Activated T-helper 1 cell treated with Interleukin-2 at 50 U/mL for 16 hours (primary cell): ENCODE measurements around the gene RBM18.

Experiments used
- DNase-seq: peaks from one replicate; pipeline ENCODE4 v3.0.0-alpha.2; 2020; ENCODE audit warnings: low read depth

The RBM18 gene

DNA sequence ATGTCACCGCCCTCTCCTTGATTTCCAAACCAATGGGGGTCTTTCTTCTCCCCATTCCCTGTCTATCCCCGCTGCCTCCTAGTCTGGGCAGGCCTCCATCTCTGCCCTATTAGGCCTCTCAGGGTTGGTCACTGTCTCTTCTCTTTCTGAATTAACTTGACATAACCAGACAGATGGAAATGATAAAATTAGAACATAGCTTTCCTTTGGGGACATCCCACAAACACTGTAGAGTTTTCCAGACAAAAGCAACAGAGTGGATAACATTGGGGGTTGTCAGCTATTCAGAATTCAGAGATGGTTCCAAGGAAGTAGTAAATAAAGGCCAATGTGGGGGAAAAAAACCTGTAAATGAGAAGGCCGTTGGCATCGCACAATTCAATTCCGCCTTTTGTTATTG, 60.6 kb downstream of the RBM18 start:
- DNase-seq = no peak

DNA sequence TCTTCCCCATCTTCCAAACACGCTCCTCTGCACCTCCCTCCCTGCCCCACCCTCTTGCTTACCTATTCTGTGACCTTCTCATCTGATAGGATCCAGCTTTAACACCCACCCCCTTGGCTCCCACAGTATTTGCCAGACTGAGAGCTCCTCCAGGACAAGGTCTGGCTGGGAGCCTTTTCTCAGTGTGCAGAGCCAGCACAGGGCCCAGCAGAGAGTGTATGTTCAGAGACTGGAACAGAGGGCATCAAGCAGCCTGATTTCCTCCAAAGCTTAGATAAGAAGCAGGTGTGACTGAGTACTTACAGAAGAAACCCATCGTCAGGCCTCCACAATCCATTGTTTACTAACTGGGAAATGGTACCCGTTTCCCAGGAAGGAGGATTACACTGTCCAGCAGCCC, 62.5 kb downstream of the RBM18 start:
- DNase-seq = no peak

DNA sequence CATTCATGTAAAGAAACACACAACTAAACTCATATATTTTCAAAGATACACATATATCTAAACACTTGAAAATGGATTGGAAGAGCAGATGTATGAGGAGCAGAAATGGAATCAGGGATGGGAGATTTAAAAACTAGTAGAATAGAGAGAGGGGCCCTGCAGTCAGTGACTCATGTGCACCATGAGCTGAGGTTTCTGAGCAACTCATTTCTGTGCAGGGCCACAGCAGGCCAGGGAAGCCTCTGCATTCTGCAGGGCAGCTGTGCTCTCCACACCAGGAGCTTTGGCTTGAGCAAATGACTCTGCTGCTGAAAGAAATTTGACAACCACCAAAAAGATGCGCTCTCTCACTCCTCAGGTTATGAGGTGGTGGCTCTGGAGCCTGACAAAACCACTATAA, 63.0 kb downstream of the RBM18 start:
- DNase-seq = no peak

DNA sequence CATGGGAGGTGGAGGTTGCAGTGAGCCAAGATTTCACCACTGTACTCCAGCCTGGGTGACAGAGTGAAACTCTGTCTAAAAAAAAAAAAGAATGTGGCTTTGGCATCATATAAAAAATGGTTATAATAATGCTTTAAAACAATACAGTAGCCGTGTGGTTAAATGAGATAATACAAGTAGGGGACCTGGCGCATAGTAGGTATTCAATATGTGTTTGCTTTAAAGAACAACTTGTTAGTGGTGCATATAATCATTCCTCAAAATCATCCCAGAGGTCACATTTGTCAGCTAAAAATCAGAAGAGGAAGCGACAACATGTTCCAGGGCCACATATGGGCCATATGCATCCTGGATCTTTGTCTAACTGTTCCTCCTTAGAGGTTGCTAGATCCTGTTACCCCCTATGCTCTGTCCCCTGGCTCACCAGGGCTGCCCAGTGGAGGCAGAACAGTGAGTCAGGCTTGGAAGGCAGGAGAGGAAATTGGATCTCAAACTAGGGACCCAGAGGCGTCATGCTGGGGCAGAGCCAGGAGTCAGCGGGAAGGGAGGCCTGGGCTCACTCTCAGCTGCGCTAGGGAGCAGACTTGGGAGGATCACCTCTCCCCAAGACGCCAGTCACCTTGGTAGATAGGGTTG, 63.6 kb downstream of the RBM18 start:
- no peak for DNase-seq

DNA sequence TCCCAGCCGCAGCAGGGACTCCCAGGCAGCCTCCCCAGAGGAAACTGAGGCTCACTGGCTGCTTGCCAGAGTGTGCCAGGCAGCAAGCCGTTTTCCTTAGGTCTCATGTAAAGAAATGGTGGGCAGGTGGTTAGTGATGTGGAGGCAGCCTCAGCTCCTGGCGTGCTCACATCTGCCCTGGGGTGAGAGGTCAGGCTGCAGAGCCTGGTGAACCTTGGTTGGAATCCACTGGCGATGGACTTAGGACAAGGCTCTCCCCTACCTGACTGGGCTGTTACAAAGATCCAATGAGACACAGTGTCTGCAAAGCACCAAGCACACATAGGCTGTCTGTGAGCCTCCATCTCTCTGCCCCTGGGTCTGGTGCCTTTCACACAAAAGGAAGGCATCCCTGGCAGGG, 66.8 kb downstream of the RBM18 start:
- no peak for DNase-seq

DNA sequence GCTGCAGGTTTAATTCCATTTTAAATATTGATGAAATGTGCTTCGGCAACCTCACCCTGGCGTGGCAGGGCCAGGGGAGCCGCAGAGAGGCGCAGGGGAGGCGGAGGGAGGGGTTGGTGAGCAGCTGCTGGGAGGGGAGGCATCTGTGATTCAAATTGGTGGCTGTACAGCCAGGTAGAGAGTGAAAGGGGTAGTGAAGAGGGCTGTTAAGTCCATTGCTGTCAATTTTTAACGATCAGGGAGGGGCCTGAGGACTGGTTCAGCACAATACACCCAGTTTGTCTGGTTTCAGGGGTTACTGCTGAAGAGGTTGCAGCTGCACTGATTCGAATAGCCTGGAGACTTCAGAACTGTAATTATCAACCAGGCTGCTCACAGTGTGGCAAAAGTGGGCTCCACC, 67.2 kb downstream of the RBM18 start:
- no peak for DNase-seq

DNA sequence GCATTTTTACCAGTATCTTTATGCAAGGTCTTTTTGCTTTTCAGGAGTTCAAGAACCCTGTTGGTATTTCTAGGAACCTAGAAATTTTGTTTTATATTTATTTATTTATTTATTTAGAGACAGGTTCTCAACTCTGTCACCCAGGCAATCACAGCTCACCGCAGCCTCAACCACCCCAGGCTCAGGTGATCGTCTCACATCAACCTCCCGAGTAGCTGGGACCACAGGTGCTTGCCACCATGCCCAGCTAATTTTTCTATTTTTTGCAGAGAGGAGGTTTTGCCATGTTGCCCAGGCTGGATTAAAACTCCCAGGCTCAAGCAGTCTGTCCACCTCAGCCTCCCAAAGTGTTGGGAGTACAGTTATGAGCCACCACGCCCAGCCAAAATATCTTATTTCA, 68.8 kb downstream of the RBM18 start:
- no peak for DNase-seq

DNA sequence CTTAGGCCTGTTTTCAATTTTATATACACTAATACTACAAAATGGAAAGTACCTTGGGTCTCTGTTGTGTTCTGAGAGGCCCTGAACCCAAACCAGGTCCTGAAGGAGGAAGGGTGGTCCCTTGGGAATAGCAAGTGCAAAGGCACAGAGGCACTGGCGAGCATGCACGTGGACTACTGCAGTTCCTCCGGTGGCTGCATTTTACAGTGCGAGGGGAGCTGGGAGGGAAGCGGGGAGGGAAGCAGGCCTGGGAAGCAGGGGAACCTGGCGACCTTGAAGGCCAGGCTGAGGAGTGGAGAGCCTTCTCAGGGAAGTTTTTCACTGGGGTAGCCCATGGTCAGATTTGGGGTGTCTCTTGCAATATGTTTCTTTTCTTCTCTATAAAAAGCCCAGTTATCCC, 71.0 kb downstream of the RBM18 start:
- no peak for DNase-seq

DNA sequence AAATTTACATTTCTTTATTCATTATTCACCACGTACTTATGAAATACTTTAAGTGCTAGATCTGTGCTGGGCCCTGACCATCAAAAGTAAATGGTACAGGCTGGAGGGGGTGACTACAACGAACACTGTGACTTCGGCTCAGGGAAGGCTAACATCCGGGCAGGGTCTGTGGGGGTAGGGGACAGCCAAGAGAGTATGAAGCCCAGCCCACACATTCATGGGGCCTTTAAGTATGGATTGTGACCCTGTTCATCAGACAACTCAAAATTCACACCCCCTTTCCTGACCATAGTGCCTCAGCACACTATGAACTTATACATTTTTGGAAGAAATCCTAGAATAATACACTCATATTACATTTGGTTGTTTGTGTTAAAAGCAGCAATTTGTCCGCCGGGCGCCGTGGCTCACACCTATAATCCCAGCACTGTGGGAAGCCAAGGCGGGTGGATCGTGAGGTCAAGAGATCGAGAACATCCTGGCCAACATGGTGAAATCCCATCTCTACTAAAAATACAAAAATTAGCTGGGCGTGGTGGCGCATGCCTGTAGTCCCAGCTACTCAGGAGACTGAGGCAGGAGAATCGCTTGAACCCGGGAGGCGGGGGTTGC, 71.6 kb downstream of the RBM18 start:
- DNase-seq = no peak

DNA sequence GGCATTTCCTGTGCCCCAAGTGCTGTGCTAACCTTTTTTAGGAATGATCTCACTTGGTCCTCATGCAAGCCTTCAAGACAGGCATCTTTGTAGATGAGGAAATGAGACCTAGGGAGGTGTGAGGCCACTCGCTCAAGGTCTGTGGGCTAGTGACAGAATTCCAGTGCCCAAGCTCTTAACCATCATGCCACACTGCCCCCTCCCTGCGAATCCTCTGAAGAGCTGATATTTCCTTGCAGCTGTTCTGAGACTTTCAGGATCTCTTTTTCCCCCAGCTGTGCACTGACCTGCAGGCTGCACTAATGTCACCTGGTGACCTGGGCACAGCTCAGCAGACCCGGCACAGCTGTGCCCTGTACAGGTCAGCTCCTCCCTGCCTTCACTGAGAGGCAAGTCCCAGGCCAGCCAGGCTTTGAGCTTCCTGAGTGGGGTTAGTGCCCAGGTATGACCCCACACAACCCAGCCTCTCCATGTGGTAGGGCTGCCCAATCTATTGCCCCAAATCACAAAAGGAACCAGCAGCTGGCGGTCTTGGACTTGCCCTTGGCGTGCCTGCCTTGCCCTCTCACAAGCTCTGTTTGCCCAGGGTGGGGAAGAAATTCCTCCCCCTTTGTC, 72.3 kb downstream of the RBM18 start:
- no peak for DNase-seq

DNA sequence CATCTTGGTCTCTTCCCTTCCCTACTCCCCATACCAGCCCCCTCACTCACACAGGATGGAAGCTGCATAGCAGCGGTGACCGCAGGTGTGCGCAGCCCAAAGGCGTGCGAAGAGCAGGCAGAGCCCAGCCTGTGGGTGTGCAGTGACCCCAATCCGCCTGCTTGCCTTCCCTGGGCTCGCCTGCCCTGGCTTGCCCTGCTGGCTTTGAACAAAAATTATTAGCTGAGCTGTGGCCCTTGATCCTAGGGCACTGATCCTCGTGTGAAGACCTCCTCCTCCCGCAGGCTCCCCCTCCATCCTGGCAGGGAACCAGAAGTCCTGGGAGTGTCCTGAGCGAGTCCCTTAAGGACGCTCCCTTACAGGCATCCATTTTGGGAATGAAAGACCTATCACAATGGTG, 73.1 kb downstream of the RBM18 start:
- DNase-seq = no peak

DNA sequence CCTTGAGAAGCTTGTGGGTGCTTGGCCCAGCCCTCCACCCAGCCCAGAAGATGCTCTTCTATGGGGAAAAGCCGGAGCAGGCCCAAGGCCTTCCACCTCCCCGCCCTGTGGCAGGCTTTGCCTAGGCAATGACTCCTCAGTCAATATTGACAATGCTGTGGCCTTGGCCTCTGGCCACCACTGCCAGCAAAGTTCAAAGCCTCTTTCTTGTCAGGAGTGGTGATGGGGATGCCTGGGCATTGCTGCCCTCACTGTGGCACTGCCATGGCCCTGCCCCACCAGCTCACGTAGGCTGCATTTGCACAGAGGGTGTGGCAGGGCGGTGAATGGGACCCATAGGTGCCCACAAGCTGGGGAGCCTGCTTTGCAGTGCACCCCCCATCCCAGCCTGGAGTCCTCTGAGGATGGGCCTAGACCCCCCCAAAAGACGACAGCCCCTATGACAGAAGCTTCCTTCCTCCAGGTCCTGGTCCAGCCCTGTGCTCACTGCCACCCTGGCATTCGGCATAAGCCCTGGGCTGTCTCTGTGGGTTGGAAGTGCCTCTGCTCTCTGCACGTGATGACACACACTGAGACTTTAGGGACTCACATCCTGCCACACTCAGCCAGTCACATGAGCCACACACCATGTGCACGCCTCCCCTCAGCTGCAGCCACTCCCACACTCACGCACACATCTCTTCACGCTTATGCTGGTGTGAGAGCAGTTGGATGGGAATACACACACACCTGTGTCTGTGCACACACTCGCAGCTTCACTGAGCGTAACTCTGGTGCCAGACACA, 73.9 kb downstream of the RBM18 start:
- no peak for DNase-seq

DNA sequence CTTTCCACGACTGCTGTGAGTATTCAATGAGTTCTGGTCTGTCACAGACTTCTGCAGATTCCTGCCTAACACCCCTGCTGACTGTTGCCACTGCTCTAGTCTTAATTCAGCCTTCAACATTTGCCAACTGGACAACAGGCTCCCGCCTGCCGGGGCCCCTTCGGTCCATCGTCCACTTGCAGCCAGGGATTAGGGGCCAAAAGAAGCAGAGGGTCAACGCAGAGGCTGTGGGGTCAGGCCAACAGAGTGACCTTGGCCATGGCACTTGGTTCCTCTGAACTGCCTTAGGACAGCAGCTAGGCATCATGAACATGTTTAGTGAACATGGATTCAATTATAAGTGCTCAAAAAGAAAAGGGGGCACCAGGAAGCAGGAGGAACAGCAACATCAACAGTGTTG, 76.3 kb downstream of the RBM18 start:
- no peak for DNase-seq
